22Rv1 (cell line): Measurements from ENCODE around the gene P4HA2.

ENCODE experiments used
- ZFX ChIP-seq: fragments of 450-650 bp; IDR thresholded peaks from 2 replicates; pipeline ENCODE4 v1.6.1; 2017; ENCODE audit warnings: antibody characterized with exemption, borderline replicate concordance
- TF ChIP-seq, protein P1 (sequence below): fragments of 450-650 bp; IDR thresholded peaks from 2 replicates; pipeline ENCODE4 v1.5.1; 2017; ENCODE audit warnings: mild to moderate bottlenecking

DNA sequence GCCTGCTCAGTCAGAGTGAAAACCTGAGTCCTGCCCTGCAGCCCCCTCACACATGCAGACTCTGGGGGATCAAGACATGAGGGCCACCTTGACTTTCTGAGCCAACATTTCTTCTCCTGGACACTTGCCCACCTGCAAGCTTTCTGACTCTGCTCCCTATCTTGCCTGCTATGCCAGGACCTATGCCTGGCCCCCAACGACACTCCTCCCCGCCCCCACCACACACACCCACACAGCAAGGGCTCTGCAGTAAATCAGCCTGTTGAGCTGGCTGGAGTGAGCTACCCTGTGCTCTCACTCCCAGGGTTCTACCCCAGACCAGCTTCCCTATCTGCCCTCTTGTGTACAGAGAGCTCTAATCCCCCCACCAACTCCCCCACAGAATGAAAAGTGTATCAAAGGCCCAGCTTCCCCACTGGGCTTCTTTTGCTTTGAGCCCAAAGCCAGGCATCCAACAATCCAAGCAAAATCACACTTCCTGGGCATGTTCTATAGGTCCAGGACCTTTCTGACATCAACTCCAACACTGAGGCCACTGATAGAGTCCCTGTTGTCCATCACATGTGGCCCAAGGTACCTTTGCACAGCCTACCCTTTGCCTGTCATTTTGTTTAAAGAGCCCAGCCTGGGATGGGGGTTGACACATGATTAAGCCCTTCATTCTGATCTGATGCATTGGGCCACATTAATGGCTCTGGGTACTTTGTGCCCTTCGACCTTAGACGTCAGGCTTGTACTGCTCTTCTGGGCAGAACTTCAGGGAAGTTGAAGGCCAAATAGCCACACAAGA lies 37.1 kb upstream of the P4HA2 start:
- TF ChIP-seq, protein P1, sequence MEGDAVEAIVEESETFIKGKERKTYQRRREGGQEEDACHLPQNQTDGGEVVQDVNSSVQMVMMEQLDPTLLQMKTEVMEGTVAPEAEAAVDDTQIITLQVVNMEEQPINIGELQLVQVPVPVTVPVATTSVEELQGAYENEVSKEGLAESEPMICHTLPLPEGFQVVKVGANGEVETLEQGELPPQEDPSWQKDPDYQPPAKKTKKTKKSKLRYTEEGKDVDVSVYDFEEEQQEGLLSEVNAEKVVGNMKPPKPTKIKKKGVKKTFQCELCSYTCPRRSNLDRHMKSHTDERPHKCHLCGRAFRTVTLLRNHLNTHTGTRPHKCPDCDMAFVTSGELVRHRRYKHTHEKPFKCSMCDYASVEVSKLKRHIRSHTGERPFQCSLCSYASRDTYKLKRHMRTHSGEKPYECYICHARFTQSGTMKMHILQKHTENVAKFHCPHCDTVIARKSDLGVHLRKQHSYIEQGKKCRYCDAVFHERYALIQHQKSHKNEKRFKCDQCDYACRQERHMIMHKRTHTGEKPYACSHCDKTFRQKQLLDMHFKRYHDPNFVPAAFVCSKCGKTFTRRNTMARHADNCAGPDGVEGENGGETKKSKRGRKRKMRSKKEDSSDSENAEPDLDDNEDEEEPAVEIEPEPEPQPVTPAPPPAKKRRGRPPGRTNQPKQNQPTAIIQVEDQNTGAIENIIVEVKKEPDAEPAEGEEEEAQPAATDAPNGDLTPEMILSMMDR, result no peak
- TF ChIP-seq ZFX, result no peak
